Body of pancreas (tissue), 4 donors: ENCODE results near the gene MMP19. TPM values are rescaled to one million over a fixed set of nuclear protein-coding genes. Genes with fewer than 3 reads are reported as not detected.

Experiments
- ATAC-seq: fragments of 150-250 bp; one replicate; pipeline ENCODE4 v1.9.1; 2016
- DNase-seq, 4 donors: peaks; one replicate each; pipeline ENCODE4 v3.0.0-alpha.2; 2019
- H3K27ac ChIP-seq, 4 donors: fragments of 200-600 bp; sonication (generic); 1 replicate in 3 of 4; 2 replicates in 1 of 4; pipeline versions ENCODE4 v1.5.1 to v1.6.1; 2016 to 2019; ENCODE audit warnings: mild to moderate bottlenecking in 1 of 4, mixed read lengths in 1 of 4, moderate library complexity in 1 of 4
- H3K27me3 ChIP-seq, 2 donors: fragments of 200-600 bp; sonication (generic); one replicate each; pipeline ENCODE4 v1.6.0; 2016; ENCODE audit warnings: mild to moderate bottlenecking in 1 of 2
- H3K36me3 ChIP-seq, 2 donors: fragments of 200-600 bp; sonication (generic); replicated peaks in 1 of 2; 2 replicates each; pipeline ENCODE4 v1.5.1; 2016; ENCODE audit warnings: low read depth in 2 of 2; ENCODE audit not compliant: insufficient read depth in 1 of 2
- H3K4me1 ChIP-seq: fragments of 200-600 bp; sonication (generic); one replicate; pipeline ENCODE4 v1.6.0; 2016
- H3K4me3 ChIP-seq, 2 donors: fragments of 200-600 bp; sonication (generic); 1 replicate in 1 of 2; 2 replicates in 1 of 2; pipeline ENCODE4 v1.5.1; 2016 to 2019
- H3K9me3 ChIP-seq, 3 donors: fragments of 200-600 bp; sonication (generic); 1 replicate in 2 of 3; 2 replicates in 1 of 3; pipeline ENCODE4 v1.5.1; 2016
- POLR2A ChIP-seq, 3 donors: fragments of 450-650 bp; IDR thresholded peaks; one replicate each; pipeline ENCODE4 v1.6.1; 2016; ENCODE audit warnings: antibody characterized with exemption in 3 of 3, mild to moderate bottlenecking in 2 of 3
- WGBS, 2 donors: methylation state at CpG; one replicate each; pipeline ENCODE4 v1.1.5; 2017; 5-methylcytosine and 5-hydroxymethylcytosine counted together
- intact Hi-C: fragments of 100-400 bp; cut with DNase I; formaldehyde crosslinking; loops from one replicate; pipeline ENCODE4 v1.15.1; 2023
- total RNA-seq, 2 donors: library from RNA; depleted of rRNA; stranded (reverse); fragments of >200 nt; gene quantifications; one replicate each; pipeline ENCODE4 v1.1.0, GENCODE V29; 2016
- TF ChIP-seq, protein P1 (sequence below), 7 experiments: fragments of 450-650 bp in 4 of 7; fragments of 200-600 bp in 3 of 7; sonication (generic) in 3 of 7; IDR thresholded peaks; one replicate each; pipeline ENCODE4 v1.5.1; 2016 to 2019; ENCODE audit warnings: antibody characterized with exemption in 7 of 7

The MMP19 gene
- total RNA-seq, 2 donors from 2014 or later: 3.4 to 23.4 TPM

DNA sequence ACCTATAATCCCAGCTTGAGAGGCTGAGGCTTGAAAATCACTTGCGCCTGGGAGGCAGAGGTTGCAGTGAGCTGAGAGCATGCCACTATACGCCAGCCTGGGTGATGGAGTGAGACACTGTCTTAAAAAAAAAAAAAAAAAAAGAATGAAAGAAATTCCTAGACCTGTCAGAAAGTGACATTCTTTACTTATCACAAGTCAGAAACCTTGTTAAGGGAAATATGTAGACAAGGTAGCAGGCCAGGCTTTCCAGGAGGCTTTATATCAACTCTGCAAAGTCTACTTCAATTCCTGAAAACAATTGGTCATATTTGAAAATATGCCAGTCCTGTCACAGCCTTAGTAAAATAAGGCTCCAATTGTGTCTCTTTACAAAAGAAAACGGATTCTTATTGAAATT lies 19.1 kb upstream of the MMP19 start:
- DNase-seq (no peak), ATAC-seq (no peak)
- H3K9me3 ChIP-seq: no peaks in the 10 kb centered on the region
- H3K27me3 ChIP-seq: no peaks in the 10 kb centered on the region
- 81 to 89% methylated on average over 3 of the region's 3 CpGs for WGBS, 2 donors
- TF ChIP-seq POLR2A (IDR thresholded peaks at IDR 0.05): no peak
- TF ChIP-seq, protein P1, sequence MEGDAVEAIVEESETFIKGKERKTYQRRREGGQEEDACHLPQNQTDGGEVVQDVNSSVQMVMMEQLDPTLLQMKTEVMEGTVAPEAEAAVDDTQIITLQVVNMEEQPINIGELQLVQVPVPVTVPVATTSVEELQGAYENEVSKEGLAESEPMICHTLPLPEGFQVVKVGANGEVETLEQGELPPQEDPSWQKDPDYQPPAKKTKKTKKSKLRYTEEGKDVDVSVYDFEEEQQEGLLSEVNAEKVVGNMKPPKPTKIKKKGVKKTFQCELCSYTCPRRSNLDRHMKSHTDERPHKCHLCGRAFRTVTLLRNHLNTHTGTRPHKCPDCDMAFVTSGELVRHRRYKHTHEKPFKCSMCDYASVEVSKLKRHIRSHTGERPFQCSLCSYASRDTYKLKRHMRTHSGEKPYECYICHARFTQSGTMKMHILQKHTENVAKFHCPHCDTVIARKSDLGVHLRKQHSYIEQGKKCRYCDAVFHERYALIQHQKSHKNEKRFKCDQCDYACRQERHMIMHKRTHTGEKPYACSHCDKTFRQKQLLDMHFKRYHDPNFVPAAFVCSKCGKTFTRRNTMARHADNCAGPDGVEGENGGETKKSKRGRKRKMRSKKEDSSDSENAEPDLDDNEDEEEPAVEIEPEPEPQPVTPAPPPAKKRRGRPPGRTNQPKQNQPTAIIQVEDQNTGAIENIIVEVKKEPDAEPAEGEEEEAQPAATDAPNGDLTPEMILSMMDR (IDR thresholded peaks at IDR 0.05): no peak
- intact Hi-C loops: no loop called here
- H3K36me3 ChIP-seq: no peaks in the 10 kb centered on the region
- no peak overlapping the region for H3K27ac ChIP-seq
- no peak overlapping the region for H3K4me3 ChIP-seq
- H3K4me1 ChIP-seq: no peaks in the 10 kb centered on the region

DNA sequence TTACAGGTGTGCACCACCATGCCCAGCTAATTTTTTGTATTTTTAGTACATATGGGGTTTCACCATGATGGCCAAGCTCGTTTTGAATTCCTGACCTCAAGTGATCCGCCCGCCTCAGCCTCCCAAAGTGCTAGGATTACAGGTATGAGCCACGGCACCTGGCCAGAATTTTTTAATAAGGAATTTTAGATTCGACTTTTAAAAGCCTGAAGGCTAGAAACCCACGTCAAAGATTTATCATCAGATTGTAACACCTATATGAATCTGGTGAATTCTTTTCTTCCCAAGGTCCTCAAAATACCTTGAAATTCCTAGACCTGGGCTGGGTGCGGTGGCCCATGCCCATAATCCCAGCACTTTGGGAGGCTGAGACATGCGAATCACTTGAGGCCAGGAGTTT lies 18.7 kb upstream of the MMP19 start:
- no peak for DNase-seq
- H3K27ac ChIP-seq: no peak overlapping the region
- no peaks in the 10 kb centered on the region for H3K36me3 ChIP-seq
- H3K4me3 ChIP-seq: no peak overlapping the region
- no peak for ATAC-seq
- no peaks in the 10 kb centered on the region for H3K4me1 ChIP-seq
- no peak for TF ChIP-seq POLR2A (IDR thresholded peaks at IDR 0.05)
- TF ChIP-seq, protein P1 (IDR thresholded peaks at IDR 0.05): no peak
- no peaks in the 10 kb centered on the region for H3K9me3 ChIP-seq
- intact Hi-C loops: no loop called here
- no peaks in the 10 kb centered on the region for H3K27me3 ChIP-seq
- WGBS, 2 donors: 93 to 95% methylated on average over 8 of the region's 8 CpGs

DNA sequence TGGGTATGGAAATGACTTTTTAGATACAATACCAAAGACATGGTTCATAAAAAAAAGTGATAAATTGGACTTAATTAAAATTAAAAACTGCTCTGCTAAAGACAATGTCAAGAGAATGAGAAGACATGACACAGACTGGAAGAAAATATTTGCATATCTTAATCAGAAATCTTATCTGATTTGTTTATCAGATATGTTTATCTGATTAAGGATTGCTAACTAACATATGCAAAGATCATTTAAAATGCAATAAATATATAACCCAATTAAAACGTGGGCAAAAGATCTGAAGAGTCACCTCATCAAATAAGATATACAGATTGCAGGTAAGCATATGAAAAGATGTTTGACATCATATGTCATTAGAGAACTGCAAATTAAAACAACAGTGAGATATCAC lies 10.0 kb upstream of the MMP19 start:
- intact Hi-C loops: no loop called here
- Histone ChIP-seq H3K4me1 (no peaks in the 10 kb centered on the region), H3K4me3 (no peak overlapping the region), H3K36me3 (no peaks in the 10 kb centered on the region), H3K9me3 (no peaks in the 10 kb centered on the region), H3K27ac (no peak overlapping the region), H3K27me3 (no peaks in the 10 kb centered on the region)
- TF ChIP-seq POLR2A (IDR thresholded peaks at IDR 0.05): no peak
- TF ChIP-seq, protein P1 (IDR thresholded peaks at IDR 0.05): no peak
- no peak for DNase-seq
- WGBS, 2 donors: 32 to 34% methylated on average over 1 of the region's 1 CpG
- ATAC-seq: no peak

DNA sequence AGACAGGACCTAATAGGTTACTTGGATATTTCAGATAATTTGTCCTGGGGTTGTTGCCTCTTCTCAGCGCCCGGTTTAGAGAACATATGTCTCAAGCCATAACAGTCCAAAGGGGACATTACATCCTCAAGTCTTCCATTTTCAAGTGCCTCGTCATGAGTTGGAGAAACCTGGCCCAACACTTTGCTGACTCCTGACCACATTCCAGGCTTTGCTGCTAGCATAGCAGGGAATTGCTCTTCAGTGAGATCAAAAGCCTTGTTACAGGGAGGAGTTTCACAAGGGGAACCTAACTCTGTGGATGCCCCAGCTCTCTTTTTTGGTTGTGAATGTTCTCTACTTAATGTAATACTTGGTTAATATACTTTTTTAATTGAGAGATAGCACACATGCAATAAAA lies 8.2 kb upstream of the MMP19 start:
- H3K4me3 ChIP-seq: no peak overlapping the region
- no peaks in the 10 kb centered on the region for H3K36me3 ChIP-seq
- no peaks in the 10 kb centered on the region for H3K27me3 ChIP-seq
- H3K4me1 ChIP-seq: no peaks in the 10 kb centered on the region
- 79 to 95% methylated on average over 3 of the region's 3 CpGs for WGBS, 2 donors
- no peak overlapping the region for H3K27ac ChIP-seq
- H3K9me3 ChIP-seq: no peaks in the 10 kb centered on the region
- no peak for TF ChIP-seq POLR2A (IDR thresholded peaks at IDR 0.05)
- TF ChIP-seq, protein P1 (IDR thresholded peaks at IDR 0.05): no peak
- intact Hi-C loops: no loop called here
- no peak for DNase-seq
- ATAC-seq: no peak

DNA sequence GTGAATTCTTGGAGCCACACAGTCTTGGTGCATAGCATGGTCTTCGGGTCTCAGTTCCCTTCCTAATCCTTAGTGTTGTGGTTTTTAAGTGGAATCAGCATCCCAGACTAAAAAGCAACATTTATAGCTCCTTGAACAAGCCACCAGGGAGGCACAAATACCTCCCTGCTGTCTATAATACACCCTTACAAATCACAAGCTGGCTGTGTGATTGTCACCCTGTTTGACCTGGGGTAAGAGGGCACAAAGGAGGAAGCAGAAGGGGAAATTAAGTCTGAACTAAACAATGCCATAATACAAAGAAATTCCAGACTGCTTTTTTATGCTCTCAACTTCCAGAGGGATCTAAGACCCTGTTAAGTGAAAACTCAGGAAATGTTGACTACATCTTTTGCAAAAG lies 7.7 kb upstream of the MMP19 start:
- no peak for ATAC-seq
- 42 to 50% methylated on average over 1 of the region's 1 CpG for WGBS, 2 donors
- Histone ChIP-seq H3K27ac (no peak overlapping the region), H3K4me3 (no peak overlapping the region), H3K4me1 (no peaks in the 10 kb centered on the region), H3K9me3 (no peaks in the 10 kb centered on the region), H3K27me3 (no peaks in the 10 kb centered on the region), H3K36me3 (no peaks in the 10 kb centered on the region)
- intact Hi-C loops: no loop called here
- no peak for DNase-seq
- TF ChIP-seq, protein P1 (IDR thresholded peaks at IDR 0.05): no peak
- TF ChIP-seq POLR2A (IDR thresholded peaks at IDR 0.05): no peak
